ENCODE results near the gene AIFM1.

Gene AIFM1

GRCh38 chrX:130204647-130205046 lies 39.0 kb upstream of the AIFM1 start:
- H3K27ac ChIP-seq, result no peak overlapping the region
- no peaks in the 10 kb centered on the region for H3K9me3 ChIP-seq (ENCODE audit: control insufficient read depth, low read length)
- H3K4me1 ChIP-seq, result no peaks in the 10 kb centered on the region
- H3K36me3 ChIP-seq (ENCODE audit: control insufficient read depth, insufficient read depth, low read length), result no peaks in the 10 kb centered on the region
- no peak overlapping the region for H2AFZ ChIP-seq
- no peak overlapping the region for H3K4me3 ChIP-seq (ENCODE audit: low read depth, low read length)
- no peak for TF ChIP-seq CTCF (IDR thresholded peaks at IDR 0.05)
- no peaks in the 10 kb centered on the region for H3K79me2 ChIP-seq
- H3K27me3 ChIP-seq (ENCODE audit: control insufficient read depth, insufficient read depth, low read length), result no peaks in the 10 kb centered on the region
- H3K9ac ChIP-seq, result no peak overlapping the region
- H3K4me2 ChIP-seq (ENCODE audit: low read length), result no peak overlapping the region

DNA sequence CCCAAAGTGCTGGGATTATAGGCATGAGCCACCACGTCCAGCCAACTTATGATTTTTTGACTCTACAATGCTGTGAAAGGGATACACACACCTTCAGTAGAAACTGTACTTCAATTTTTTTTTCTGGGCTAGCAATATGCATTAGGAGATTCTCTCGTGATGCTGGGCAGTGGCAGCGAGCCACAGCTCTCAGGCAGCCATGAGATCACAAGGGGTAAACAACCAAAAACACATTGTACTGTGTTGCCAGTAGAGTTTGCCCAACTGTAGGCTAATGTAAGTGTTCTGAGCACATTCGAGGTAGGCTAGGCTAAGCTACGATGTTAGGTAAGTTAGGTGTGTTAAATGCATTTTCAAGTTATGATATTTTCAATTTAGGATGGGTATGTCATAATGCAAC lies 31.8 kb upstream of the AIFM1 start:
- no peaks in the 10 kb centered on the region for H3K27me3 ChIP-seq (ENCODE audit: control insufficient read depth, insufficient read depth, low read length)
- no peak overlapping the region for H3K4me2 ChIP-seq (ENCODE audit: low read length)
- H3K4me1 ChIP-seq, result no peaks in the 10 kb centered on the region
- no peaks in the 10 kb centered on the region for H3K79me2 ChIP-seq
- no peak overlapping the region for H3K4me3 ChIP-seq (ENCODE audit: low read depth, low read length)
- TF ChIP-seq CTCF (IDR thresholded peaks at IDR 0.05), result no peak
- no peak overlapping the region for H3K9ac ChIP-seq
- no peak overlapping the region for H2AFZ ChIP-seq
- H3K36me3 ChIP-seq (ENCODE audit: control insufficient read depth, insufficient read depth, low read length), result no peaks in the 10 kb centered on the region
- H3K27ac ChIP-seq, result no peak overlapping the region
- no peaks in the 10 kb centered on the region for H3K9me3 ChIP-seq (ENCODE audit: control insufficient read depth, low read length)

DNA sequence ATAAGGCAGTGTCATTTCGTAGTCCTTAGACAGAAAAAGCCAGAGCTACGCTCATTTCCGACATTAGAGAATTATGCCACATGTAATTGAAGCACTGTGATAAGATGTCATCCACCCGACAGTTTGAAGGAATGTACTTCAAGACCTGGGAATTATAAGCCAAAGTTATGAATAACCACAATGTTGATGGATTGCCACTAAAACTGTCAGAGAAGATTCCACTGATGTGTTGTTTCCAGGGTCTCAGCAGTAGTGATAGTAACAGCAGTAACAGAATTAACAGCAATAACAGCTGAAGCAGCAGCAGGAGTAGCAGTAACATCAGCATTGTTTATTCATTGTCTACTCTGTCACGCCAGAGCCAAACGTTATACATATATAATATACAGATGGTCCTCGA lies 30.8 kb upstream of the AIFM1 start:
- Histone ChIP-seq H3K79me2 (no peaks in the 10 kb centered on the region), H3K27me3 (ENCODE audit: control insufficient read depth, insufficient read depth, low read length) (no peaks in the 10 kb centered on the region), H3K27ac (no peak overlapping the region), H3K36me3 (ENCODE audit: control insufficient read depth, insufficient read depth, low read length) (no peaks in the 10 kb centered on the region), H2AFZ (no peak overlapping the region), H3K9me3 (ENCODE audit: control insufficient read depth, low read length) (no peaks in the 10 kb centered on the region), H3K4me2 (ENCODE audit: low read length) (no peak overlapping the region), H3K9ac (no peak overlapping the region), H3K4me1 (no peaks in the 10 kb centered on the region), H3K4me3 (ENCODE audit: low read depth, low read length) (no peak overlapping the region)
- TF ChIP-seq CTCF (IDR thresholded peaks at IDR 0.05), result no peak

DNA sequence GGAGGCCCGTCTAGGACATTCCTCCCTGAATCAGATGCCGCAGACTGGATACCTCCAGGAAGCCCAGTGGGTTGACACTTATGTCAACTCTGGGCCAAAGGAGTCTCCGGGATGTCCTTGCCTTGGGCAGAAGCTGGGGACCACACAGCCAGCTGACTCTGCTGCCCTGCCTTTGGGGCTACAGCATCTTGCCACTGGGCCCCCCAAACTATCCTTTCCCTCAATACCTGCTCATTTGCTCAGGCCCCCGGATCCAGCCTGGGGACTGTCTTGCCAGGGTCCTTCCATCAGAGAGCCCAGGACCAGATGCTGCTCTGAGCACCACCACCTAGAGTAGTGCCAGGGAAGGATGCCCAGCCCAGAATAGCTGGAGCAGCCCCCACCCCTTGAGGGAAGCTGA lies 25.2 kb upstream of the AIFM1 start:
- Histone ChIP-seq H3K4me3 (ENCODE audit: low read depth, low read length) (no peak overlapping the region), H3K79me2 (no peaks in the 10 kb centered on the region), H3K27ac (no peak overlapping the region), H3K9me3 (ENCODE audit: control insufficient read depth, low read length) (no peaks in the 10 kb centered on the region), H3K36me3 (ENCODE audit: control insufficient read depth, insufficient read depth, low read length) (no peaks in the 10 kb centered on the region), H3K4me2 (ENCODE audit: low read length) (no peak overlapping the region), H3K4me1 (no peaks in the 10 kb centered on the region), H3K27me3 (ENCODE audit: control insufficient read depth, insufficient read depth, low read length) (no peaks in the 10 kb centered on the region), H2AFZ (no peak overlapping the region), H3K9ac (no peak overlapping the region)
- TF ChIP-seq CTCF (IDR thresholded peaks at IDR 0.05), result no peak

GRCh38 chrX:130186651-130187050 lies 21.0 kb upstream of the AIFM1 start:
- Histone ChIP-seq H3K27ac (no peak overlapping the region), H3K9me3 (ENCODE audit: control insufficient read depth, low read length) (no peaks in the 10 kb centered on the region), H3K4me2 (ENCODE audit: low read length) (no peak overlapping the region), H3K27me3 (ENCODE audit: control insufficient read depth, insufficient read depth, low read length) (no peaks in the 10 kb centered on the region), H3K79me2 (no peaks in the 10 kb centered on the region), H3K9ac (no peak overlapping the region), H3K4me3 (ENCODE audit: low read depth, low read length) (no peak overlapping the region), H2AFZ (no peak overlapping the region), H3K4me1 (no peaks in the 10 kb centered on the region), H3K36me3 (ENCODE audit: control insufficient read depth, insufficient read depth, low read length) (no peaks in the 10 kb centered on the region)
- TF ChIP-seq CTCF (IDR thresholded peaks at IDR 0.05), result no peak
